ENCODE measurements around the gene LRMDA.

DNA sequence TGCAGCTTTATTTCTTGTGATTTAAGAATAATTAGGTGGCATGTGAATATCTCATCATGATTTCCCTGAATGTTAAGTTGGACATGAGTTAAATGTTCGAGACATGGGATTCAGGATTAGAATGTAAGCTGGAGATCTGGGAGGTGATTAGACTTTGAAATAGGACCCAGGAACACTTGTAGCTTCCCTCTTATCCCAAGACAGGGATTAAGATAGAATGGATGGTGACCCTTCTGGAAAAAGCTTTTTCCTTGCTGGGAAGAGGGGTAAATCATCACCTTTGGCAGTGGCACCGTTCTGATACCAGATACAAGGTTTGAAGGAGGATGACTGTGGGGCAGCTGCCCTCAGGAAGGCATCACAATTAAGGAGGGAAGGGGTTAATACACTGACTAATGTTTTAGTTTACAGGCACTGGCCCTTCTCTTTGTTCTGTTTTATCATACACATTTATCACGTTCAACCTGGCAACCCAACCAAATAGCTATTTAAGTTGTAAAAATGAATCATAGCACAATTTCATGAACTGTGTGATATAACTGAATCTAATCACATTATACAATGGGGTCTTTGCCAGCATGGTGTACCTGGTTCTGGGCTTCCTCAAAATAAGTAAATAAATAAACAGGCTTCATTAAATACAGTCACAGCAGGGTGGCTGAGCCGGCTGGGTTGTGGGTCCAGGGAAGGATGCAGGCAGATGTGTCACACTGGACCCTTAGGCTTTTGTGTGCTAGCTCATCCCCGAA lies 212.7 kb downstream of the LRMDA start:
- TF ChIP-seq, protein P1, sequence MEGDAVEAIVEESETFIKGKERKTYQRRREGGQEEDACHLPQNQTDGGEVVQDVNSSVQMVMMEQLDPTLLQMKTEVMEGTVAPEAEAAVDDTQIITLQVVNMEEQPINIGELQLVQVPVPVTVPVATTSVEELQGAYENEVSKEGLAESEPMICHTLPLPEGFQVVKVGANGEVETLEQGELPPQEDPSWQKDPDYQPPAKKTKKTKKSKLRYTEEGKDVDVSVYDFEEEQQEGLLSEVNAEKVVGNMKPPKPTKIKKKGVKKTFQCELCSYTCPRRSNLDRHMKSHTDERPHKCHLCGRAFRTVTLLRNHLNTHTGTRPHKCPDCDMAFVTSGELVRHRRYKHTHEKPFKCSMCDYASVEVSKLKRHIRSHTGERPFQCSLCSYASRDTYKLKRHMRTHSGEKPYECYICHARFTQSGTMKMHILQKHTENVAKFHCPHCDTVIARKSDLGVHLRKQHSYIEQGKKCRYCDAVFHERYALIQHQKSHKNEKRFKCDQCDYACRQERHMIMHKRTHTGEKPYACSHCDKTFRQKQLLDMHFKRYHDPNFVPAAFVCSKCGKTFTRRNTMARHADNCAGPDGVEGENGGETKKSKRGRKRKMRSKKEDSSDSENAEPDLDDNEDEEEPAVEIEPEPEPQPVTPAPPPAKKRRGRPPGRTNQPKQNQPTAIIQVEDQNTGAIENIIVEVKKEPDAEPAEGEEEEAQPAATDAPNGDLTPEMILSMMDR (IDR thresholded peaks at IDR 0.05; ENCODE audit: insufficient read depth, low read length, poor library complexity, severe bottlenecking) = no peak
- no peak for TF ChIP-seq EZH2phosphoT487 (conservative IDR thresholded peaks at IDR 0.05; ENCODE audit: low read length)

Measured in SU-DHL-6 (cell line).